ENCODE results near the gene AKAP6. TPM values are rescaled to one million over a fixed set of nuclear protein-coding genes. Genes with fewer than 3 reads are reported as not detected.

AKAP6 gene
- total and polyA plus RNA-seq, 4 donors, result 0.42 to 3.2 (median 1.7) TPM

DNA sequence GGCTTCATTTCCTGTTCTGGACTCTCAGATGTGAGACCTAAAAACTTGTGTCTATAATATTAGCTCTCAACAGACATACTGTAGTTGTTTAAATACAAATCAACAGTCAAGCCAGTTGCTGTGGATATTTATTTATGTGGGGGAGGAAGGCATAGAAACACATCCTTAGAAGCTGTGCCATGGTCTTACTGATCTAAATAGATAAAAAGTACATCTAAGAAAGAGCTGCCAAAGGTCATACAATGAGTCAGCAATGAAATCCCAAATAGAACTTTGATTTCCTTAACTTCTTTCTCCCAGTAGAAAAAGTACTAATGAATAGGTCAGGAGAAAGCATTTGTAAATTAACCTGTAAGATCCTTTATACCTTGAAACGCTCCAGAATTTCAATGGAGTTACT lies 185.1 kb downstream of the AKAP6 start:
- Histone ChIP-seq H3K4me3 (ENCODE audit: low read depth in 1 of 3, low read length in 3 of 3) (no peak overlapping the region), H3K9ac (ENCODE audit: low read depth in 1 of 2, low read length in 2 of 2) (no peak overlapping the region), H3K27ac (ENCODE audit: low read depth in 1 of 2, low read length in 2 of 2) (no peak overlapping the region), H3K36me3 (ENCODE audit: control insufficient read depth in 4 of 4, insufficient read depth in 3 of 4, low read depth in 1 of 4, low read length in 3 of 4) (no peaks in the 10 kb centered on the region), H3K27me3 (ENCODE audit: control insufficient read depth in 4 of 4, insufficient read depth in 4 of 4, low read length in 3 of 4) (no peaks in the 10 kb centered on the region), H3K4me1 (ENCODE audit: control insufficient read depth in 4 of 4, insufficient read depth in 4 of 4, low read length in 3 of 4) (peaks cover 0 to 7% (median 2%) of the 10 kb centered on the region in 4 donors), H3K9me3 (ENCODE audit: control insufficient read depth in 4 of 4, low read length in 3 of 4) (no peaks in the 10 kb centered on the region)
- WGBS, result 82% methylated on average over 1 of the region's 1 CpG
- TF ChIP-seq, protein P1, sequence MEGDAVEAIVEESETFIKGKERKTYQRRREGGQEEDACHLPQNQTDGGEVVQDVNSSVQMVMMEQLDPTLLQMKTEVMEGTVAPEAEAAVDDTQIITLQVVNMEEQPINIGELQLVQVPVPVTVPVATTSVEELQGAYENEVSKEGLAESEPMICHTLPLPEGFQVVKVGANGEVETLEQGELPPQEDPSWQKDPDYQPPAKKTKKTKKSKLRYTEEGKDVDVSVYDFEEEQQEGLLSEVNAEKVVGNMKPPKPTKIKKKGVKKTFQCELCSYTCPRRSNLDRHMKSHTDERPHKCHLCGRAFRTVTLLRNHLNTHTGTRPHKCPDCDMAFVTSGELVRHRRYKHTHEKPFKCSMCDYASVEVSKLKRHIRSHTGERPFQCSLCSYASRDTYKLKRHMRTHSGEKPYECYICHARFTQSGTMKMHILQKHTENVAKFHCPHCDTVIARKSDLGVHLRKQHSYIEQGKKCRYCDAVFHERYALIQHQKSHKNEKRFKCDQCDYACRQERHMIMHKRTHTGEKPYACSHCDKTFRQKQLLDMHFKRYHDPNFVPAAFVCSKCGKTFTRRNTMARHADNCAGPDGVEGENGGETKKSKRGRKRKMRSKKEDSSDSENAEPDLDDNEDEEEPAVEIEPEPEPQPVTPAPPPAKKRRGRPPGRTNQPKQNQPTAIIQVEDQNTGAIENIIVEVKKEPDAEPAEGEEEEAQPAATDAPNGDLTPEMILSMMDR (IDR thresholded peaks at IDR 0.05; ENCODE audit: low read depth, low read length, missing input control), result no peak
- peak; percentile 25 to 41 for TF ChIP-seq HNF4A (conservative IDR thresholded peaks at IDR 0.05)
- no peak for DNase-seq (ENCODE audit: low spot score)

- no peak for TF ChIP-seq GABPA (IDR thresholded peaks at IDR 0.05 in 1 of 2, conservative IDR thresholded peaks at IDR 0.05 in 1 of 2)
- no peak for TF ChIP-seq HNF4G (IDR thresholded peaks at IDR 0.05)
- no peak for TF ChIP-seq RXRA (IDR thresholded peaks at IDR 0.05)
- no peak for TF ChIP-seq JUND (IDR thresholded peaks at IDR 0.05)
- no peak for TF ChIP-seq EGR1 (IDR thresholded peaks at IDR 0.05; ENCODE audit: low read depth in 2 of 2)
- TF ChIP-seq NR2F2 (IDR thresholded peaks at IDR 0.05), result no peak
- TF ChIP-seq, protein P2, sequence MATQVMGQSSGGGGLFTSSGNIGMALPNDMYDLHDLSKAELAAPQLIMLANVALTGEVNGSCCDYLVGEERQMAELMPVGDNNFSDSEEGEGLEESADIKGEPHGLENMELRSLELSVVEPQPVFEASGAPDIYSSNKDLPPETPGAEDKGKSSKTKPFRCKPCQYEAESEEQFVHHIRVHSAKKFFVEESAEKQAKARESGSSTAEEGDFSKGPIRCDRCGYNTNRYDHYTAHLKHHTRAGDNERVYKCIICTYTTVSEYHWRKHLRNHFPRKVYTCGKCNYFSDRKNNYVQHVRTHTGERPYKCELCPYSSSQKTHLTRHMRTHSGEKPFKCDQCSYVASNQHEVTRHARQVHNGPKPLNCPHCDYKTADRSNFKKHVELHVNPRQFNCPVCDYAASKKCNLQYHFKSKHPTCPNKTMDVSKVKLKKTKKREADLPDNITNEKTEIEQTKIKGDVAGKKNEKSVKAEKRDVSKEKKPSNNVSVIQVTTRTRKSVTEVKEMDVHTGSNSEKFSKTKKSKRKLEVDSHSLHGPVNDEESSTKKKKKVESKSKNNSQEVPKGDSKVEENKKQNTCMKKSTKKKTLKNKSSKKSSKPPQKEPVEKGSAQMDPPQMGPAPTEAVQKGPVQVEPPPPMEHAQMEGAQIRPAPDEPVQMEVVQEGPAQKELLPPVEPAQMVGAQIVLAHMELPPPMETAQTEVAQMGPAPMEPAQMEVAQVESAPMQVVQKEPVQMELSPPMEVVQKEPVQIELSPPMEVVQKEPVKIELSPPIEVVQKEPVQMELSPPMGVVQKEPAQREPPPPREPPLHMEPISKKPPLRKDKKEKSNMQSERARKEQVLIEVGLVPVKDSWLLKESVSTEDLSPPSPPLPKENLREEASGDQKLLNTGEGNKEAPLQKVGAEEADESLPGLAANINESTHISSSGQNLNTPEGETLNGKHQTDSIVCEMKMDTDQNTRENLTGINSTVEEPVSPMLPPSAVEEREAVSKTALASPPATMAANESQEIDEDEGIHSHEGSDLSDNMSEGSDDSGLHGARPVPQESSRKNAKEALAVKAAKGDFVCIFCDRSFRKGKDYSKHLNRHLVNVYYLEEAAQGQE (IDR thresholded peaks at IDR 0.05), result no peak
- TF ChIP-seq FOXA1 (IDR thresholded peaks at IDR 0.05), result no peak
- TF ChIP-seq RAD21 (IDR thresholded peaks at IDR 0.05), result no peak
- TF ChIP-seq FOXA2 (IDR thresholded peaks at IDR 0.05), result no peak
- TF ChIP-seq HNF4A (conservative IDR thresholded peaks at IDR 0.05), result no peak
- no peak for TF ChIP-seq SP1 (IDR thresholded peaks at IDR 0.05)
- TF ChIP-seq, protein P1 (IDR thresholded peaks at IDR 0.05; ENCODE audit: low read depth, low read length, missing input control), result no peak
- no peak for TF ChIP-seq ZBTB33 (IDR thresholded peaks at IDR 0.05)
- no peak for TF ChIP-seq MAX (IDR thresholded peaks at IDR 0.05)
- TF ChIP-seq, protein P3, sequence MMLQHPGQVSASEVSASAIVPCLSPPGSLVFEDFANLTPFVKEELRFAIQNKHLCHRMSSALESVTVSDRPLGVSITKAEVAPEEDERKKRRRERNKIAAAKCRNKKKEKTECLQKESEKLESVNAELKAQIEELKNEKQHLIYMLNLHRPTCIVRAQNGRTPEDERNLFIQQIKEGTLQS (IDR thresholded peaks at IDR 0.05), result no peak
- no peak for TF ChIP-seq TAF1 (conservative IDR thresholded peaks at IDR 0.05)
- no peak for TF ChIP-seq YY1 (IDR thresholded peaks at IDR 0.05)
- Histone ChIP-seq H3K9ac (ENCODE audit: low read depth in 1 of 2, low read length in 2 of 2) (no peak overlapping the region), H3K4me3 (ENCODE audit: low read depth in 1 of 3, low read length in 3 of 3) (no peak overlapping the region), H3K9me3 (ENCODE audit: control insufficient read depth in 4 of 4, low read length in 3 of 4) (no peaks in the 10 kb centered on the region), H3K27ac (ENCODE audit: low read depth in 1 of 2, low read length in 2 of 2) (no peak overlapping the region), H3K4me1 (ENCODE audit: control insufficient read depth in 4 of 4, insufficient read depth in 4 of 4, low read length in 3 of 4) (peaks cover 0 to 7% (median 2%) of the 10 kb centered on the region in 4 donors), H3K36me3 (ENCODE audit: control insufficient read depth in 4 of 4, insufficient read depth in 3 of 4, low read depth in 1 of 4, low read length in 3 of 4) (no peaks in the 10 kb centered on the region), H3K27me3 (ENCODE audit: control insufficient read depth in 4 of 4, insufficient read depth in 4 of 4, low read length in 3 of 4) (no peaks in the 10 kb centered on the region)
- DNase-seq (ENCODE audit: low spot score), result no peak
Measured at GRCh38 chr14:32514681-32515080, 185.6 kb downstream of the AKAP6 start.
